Kidney epithelial cell (primary cell): ENCODE measurements around the gene CTSW. TPM values are rescaled to one million over a fixed set of nuclear protein-coding genes. Genes with fewer than 3 reads are reported as not detected.
A peak's percentile ranks its signal among the peaks of the same experiment; 100 is the strongest.

ENCODE experiments used
- DNase-seq: peaks from one replicate; pipeline ENCODE4 v3.0.0-alpha.2; 2010; ENCODE audit warnings: low read depth
- H3K27me3 ChIP-seq: 2 replicates; pipeline ENCODE4 v1.6.0; 2011; ENCODE audit warnings: low read length; ENCODE audit not compliant: control insufficient read depth, insufficient read depth
- H3K36me3 ChIP-seq: 2 replicates; pipeline ENCODE4 v1.5.1; 2011; ENCODE audit warnings: low read length; ENCODE audit not compliant: control insufficient read depth, insufficient read depth
- H3K4me3 ChIP-seq: 2 replicates; pipeline ENCODE4 v1.5.1; 2011; ENCODE audit warnings: low read depth, mild to moderate bottlenecking, control low read depth, low read length
- total RNA-seq: library from RNA; depleted of rRNA; stranded (reverse); fragments of >200 nt; gene quantifications from 2 replicates; pipeline ENCODE4 v1.2.3, GENCODE V29; 2015
- TF ChIP-seq, protein P1 (sequence below): IDR thresholded peaks from 2 replicates; pipeline ENCODE4 v1.5.1; 2011; ENCODE audit warnings: mild to moderate bottlenecking, moderate library complexity, low read length, control low read depth, inconsistent platforms; ENCODE audit not compliant: insufficient read depth, poor library complexity, severe bottlenecking

CTSW gene
- total RNA-seq, 1 donor from 2014 or later: not detected

DNA sequence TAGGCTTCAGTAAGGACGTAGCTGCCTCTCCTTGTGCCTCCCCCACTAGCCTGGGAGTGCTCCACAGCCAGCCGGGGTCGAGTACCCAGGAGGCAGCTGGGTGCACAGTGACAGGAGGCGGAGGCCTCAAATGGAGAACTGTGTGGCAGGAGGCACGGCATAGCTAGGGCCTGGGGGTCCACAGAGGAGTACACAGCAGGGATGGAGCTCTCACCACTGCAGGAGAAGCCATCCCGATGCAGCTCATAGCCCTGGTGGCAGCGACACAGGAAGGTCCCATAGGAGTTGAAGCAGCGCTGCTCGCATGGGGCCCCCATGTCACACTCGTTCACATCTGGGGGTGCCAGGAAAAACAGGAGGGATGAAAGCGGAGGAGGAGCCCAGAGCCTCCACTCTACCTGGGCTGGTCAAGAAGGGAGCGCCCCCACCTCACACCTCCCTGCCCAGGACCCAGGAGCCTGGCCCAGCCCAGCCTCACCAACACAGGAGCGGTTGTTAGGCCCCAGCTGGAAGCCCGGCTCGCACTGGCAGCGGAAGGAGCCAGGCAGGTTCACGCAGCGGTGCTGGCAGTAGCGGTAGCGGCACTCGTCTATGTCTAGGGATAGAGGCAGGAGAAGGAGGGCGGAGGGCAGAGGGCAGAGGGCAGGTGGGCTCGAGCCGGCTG is 9.9 kb upstream of the CTSW start:
- Histone ChIP-seq H3K27me3 (no peaks in the 10 kb centered on the region), H3K4me3 (no peak overlapping the region), H3K36me3 (peaks cover 6% of the 10 kb centered on the region)
- no peak for DNase-seq
- TF ChIP-seq, protein P1, sequence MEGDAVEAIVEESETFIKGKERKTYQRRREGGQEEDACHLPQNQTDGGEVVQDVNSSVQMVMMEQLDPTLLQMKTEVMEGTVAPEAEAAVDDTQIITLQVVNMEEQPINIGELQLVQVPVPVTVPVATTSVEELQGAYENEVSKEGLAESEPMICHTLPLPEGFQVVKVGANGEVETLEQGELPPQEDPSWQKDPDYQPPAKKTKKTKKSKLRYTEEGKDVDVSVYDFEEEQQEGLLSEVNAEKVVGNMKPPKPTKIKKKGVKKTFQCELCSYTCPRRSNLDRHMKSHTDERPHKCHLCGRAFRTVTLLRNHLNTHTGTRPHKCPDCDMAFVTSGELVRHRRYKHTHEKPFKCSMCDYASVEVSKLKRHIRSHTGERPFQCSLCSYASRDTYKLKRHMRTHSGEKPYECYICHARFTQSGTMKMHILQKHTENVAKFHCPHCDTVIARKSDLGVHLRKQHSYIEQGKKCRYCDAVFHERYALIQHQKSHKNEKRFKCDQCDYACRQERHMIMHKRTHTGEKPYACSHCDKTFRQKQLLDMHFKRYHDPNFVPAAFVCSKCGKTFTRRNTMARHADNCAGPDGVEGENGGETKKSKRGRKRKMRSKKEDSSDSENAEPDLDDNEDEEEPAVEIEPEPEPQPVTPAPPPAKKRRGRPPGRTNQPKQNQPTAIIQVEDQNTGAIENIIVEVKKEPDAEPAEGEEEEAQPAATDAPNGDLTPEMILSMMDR: no peak

DNA sequence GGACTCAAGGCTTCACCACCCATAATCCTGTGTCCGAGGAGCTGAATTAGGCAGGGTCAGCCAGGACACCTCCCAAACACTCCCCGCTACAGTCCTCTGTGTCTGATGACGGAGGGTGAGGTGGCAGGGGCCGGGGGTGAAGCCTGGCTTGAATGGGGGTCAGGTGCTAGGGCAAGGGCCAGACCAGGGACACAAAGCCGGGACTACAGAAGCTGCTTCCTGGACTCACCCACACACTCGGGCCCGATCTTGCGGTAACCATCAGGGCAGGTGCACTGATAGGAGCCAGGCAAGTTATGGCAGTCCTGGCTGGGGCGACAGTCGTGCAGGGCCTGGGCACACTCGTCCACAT is 9.4 kb upstream of the CTSW start:
- TF ChIP-seq, protein P1: no peak
- no peak for DNase-seq
- Histone ChIP-seq H3K4me3 (no peak overlapping the region), H3K36me3 (peaks cover 6% of the 10 kb centered on the region), H3K27me3 (no peaks in the 10 kb centered on the region)

DNA sequence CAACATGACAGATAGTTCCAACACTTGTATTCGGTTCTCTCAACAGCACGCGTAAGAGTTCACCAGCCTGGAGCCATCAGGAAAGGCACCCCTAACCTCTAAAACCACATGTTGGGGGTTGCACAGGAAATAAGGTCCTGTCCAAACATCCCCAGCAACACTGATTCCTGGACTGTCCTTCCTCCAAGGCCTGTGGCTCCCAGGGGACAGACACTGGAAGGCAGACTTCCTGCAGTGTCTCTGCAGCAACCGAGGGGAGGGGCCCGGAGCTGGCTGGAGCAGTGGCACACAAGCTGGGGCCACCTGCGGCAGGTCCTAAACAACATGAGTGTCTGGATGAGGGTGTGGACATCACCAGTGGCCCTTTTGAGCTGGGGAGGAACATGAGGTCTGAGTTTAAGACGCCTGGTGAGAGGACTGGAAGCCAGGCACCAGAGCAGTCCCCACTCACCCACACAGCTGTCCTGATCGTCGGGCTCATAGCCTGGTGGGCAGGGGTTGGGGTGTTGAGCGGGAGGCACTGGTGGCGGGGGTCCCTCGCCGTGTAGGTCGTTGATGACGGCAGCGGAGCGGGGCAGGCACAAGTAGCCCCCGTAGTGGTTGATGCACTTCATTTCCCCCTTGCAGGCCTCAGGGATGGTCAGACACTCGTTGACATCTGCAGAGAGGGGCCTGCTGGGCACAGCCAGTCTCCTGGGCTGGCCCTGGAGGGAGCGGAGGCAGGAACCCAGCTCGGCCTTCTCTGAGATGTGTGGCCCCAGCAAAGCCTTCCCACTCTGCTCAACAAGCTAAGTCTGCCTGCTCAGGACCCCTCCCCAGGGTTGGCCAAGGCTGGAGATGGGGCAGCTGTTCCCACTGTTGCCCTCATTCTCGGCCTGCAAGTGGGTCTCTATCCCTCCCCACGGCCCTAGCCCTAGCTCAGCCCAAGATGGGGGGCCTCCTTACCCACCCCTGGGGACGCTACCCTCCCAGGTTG is 8.6 kb upstream of the CTSW start:
- TF ChIP-seq, protein P1: no peak
- Histone ChIP-seq H3K36me3 (peaks cover 5% of the 10 kb centered on the region), H3K27me3 (no peaks in the 10 kb centered on the region), H3K4me3 (no peak overlapping the region)
- no peak for DNase-seq

DNA sequence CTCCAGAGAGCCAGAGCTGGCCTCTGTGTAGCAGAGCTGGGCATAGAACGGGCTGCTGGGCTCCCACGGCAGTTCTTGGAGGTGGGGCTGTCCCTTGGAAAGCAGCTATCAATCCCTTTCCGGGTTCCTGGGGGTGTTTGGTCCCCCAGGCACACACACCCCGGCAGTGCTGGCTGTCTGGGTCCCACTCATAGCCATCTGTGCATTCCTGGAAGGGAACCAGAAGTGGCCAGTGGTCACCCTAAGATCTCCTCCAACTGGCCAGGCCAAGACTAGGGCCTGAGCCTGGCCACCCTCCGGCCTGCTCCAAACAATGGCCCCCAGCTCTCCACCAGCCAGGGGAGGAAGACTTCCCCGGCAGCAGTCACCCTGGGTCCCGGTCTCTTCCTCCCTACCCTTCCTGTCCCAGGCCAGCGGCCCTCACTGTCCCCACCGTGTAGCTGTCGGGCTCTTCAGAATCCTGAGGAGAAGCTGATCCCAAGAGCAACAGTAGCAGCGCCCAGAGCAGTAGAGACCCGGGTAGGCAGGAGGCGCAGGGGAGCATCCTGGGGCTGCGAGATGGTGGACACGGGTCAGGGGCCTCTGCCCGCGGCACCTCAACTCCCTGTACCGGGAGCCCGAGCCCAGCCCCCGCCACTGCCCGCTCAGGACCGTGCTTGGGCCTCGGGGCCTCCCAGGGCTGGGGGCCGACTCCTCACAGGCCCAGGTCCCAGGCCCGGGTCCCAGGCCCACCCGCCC is 7.7 kb upstream of the CTSW start:
- H3K27me3 ChIP-seq: no peaks in the 10 kb centered on the region
- TF ChIP-seq, protein P1: peak; percentile 35
- peaks cover 4% of the 10 kb centered on the region for H3K36me3 ChIP-seq
- no peak for DNase-seq
- peak overlapping the region; percentile 72 for H3K4me3 ChIP-seq

DNA sequence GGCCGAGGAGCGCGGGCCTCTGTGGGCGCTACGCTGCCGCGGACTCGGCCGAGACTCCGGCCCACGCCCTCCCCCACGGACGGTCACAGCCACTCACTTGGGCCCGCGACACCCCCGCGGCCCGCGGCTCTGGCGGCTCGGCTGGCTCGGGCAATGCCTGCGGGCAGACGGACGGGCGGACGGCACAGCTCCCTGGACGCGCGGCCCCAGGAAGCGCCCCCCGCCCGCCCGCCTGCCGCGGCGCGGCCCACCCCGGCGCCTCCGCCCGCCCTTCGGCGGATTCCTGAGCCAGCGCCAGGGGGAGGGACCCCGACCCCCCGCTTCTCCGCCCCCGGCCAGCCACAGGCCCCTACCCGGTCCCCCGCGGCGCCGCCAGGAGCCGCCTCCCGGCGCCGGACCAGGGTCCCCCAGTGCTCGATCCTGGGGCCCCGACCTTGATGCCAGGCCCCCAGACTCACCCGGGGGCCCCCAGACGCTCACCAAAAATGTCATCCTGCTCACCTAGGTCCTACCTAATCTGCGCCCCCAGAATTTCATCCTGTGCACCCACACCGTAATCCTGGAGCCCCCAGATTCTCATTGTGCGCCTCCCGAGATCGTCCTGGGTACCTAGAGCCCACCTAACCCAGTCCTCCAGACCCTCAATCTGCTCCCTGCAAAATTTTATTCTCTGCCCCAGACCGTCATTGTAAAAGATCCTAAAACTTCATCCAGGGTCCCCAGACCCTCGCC is 6.9 kb upstream of the CTSW start, which contains the start of gene EFEMP2:
Gene EFEMP2 (minus strand): TSS at position 215 of the 732 bp plus-strand sequence. CDS start 446 bp downstream, outside the sequence.
- no peak for DNase-seq
- peaks cover 4% of the 10 kb centered on the region for H3K36me3 ChIP-seq
- TF ChIP-seq, protein P1: no peak
- peak within 1 kb of the TSS; percentile 72 for H3K4me3 ChIP-seq
- no peaks in the 10 kb centered on the region for H3K27me3 ChIP-seq
